ENCODE data around the gene KRTAP10-4. TPM values are rescaled to one million over a fixed set of nuclear protein-coding genes. Genes with fewer than 3 reads are reported as not detected.
A peak's percentile ranks its signal among the peaks of the same experiment; 100 is the strongest.

The KRTAP10-4 gene
- total and polyA plus RNA-seq, 10 donors: not detected

DNA sequence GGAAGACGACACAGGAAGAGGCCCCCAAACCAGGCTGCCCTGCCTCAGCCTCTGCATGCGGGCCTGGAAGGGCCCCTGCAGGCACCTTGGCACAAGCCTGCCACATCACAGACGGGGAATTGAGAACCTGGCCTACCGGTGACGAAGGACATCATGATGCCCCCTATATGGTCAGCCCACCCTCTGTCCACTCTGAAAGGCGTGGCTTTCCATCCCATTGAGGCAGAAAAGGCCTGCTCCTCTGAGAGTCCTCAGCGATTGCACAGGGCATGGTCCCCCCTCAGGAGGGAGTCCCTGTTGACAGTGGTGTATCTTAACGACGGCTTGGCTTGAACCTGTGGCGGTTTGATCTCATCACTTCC, 44.9 kb upstream of the KRTAP10-4 start:
- intact Hi-C loops (cut with DNase I; ENCODE audit: low total_unique reads): no loop called here
- Histone ChIP-seq H3K27ac (no peak overlapping the region), H3K4me1 (no peaks in the 10 kb centered on the region), H3K9me3 (no peaks in the 10 kb centered on the region), H3K27me3 (replicated peaks in 1 of 7) (peaks cover 0 to 40% (median 0%) of the 10 kb centered on the region in 7 donors), H3K36me3 (no peaks in the 10 kb centered on the region), H3K4me3 (no peak overlapping the region)
- WGBS, 5 donors: 85 to 90% (median 86%) methylated on average over 5 to 10 of the region's 10 CpGs
- TF ChIP-seq POLR2AphosphoS5 (IDR thresholded peaks at IDR 0.05) (no peak), POLR2A (IDR thresholded peaks at IDR 0.05) (no peak)
- TF ChIP-seq, protein P1, sequence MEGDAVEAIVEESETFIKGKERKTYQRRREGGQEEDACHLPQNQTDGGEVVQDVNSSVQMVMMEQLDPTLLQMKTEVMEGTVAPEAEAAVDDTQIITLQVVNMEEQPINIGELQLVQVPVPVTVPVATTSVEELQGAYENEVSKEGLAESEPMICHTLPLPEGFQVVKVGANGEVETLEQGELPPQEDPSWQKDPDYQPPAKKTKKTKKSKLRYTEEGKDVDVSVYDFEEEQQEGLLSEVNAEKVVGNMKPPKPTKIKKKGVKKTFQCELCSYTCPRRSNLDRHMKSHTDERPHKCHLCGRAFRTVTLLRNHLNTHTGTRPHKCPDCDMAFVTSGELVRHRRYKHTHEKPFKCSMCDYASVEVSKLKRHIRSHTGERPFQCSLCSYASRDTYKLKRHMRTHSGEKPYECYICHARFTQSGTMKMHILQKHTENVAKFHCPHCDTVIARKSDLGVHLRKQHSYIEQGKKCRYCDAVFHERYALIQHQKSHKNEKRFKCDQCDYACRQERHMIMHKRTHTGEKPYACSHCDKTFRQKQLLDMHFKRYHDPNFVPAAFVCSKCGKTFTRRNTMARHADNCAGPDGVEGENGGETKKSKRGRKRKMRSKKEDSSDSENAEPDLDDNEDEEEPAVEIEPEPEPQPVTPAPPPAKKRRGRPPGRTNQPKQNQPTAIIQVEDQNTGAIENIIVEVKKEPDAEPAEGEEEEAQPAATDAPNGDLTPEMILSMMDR (IDR thresholded peaks at IDR 0.05 in 8 of 11, conservative IDR thresholded peaks at IDR 0.05 in 3 of 11): no peak
- no peak for DNase-seq

DNA sequence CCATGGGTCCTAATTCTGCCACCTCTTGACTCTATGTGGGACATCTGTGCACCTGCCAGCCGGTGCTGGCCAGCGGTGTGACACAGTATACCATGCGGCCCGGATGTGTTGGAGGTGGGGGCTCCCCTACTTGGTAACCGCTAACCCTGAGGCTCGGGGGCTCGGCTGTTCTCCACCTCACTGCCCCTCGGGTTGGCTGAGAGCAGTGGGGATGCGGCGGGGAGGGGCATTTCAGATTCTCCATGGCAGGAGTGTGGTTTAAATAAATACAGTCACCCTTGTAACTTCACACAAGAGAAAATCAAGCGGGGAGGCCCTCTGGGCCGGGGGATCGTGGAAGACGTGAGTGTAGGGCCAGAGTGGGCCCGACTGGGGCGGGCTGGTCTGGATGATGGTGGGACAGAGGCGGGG, 44.5 kb upstream of the KRTAP10-4 start:
- DNase-seq: no peak
- H3K4me3 ChIP-seq: no peak overlapping the region
- intact Hi-C loops (cut with DNase I; ENCODE audit: low total_unique reads): no loop called here
- H3K4me1 ChIP-seq: no peaks in the 10 kb centered on the region
- H3K27ac ChIP-seq: no peak overlapping the region
- TF ChIP-seq, protein P1 (IDR thresholded peaks at IDR 0.05 in 8 of 11, conservative IDR thresholded peaks at IDR 0.05 in 3 of 11): no peak
- TF ChIP-seq POLR2A (IDR thresholded peaks at IDR 0.05): no peak
- TF ChIP-seq POLR2AphosphoS5 (IDR thresholded peaks at IDR 0.05): no peak
- H3K36me3 ChIP-seq: no peaks in the 10 kb centered on the region
- H3K9me3 ChIP-seq: no peaks in the 10 kb centered on the region
- WGBS, 5 donors: 86 to 94% (median 93%) methylated on average over 17 of the region's 17 CpGs
- peaks cover 0 to 40% (median 0%) of the 10 kb centered on the region in 7 donors for H3K27me3 ChIP-seq (replicated peaks in 1 of 7)

DNA sequence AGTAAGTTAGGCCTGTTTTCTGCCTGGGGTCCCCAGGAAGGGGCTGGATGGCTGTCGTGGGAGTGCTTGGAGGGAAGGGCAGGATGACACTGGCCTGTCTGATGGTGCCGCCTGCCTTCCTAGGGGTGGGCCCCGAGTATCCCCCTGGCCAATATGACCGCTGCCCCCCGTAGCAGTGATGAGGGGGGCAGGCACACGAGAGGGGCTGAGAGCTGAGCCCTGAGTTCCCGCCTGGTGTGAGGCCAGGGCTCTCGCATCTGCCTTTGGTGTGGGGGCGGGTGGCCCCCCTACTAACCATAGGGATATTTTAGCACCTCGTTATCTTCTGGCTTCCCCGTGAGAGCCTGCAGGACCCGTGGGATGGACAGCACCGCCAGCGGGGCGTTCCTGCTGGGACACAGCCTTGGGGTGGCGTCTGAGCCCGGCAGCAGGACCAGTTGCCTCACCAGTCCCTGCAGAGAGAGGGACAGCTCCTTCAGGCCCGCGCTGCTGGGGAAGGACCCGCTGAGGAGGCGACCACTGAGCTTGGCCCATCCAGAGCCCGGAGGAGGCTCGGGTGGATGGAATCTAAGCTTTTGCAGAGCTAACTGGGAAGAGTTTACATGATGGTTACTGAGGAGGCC, 43.9 kb upstream of the KRTAP10-4 start:
- no peaks in the 10 kb centered on the region for H3K9me3 ChIP-seq
- DNase-seq: peak; percentile 66
- intact Hi-C loops (cut with DNase I; ENCODE audit: low total_unique reads): no loop called here
- H3K36me3 ChIP-seq: no peaks in the 10 kb centered on the region
- no peak overlapping the region for H3K27ac ChIP-seq
- TF ChIP-seq POLR2AphosphoS5 (IDR thresholded peaks at IDR 0.05): no peak
- TF ChIP-seq POLR2A (IDR thresholded peaks at IDR 0.05): no peak
- TF ChIP-seq, protein P1 (IDR thresholded peaks at IDR 0.05 in 8 of 11, conservative IDR thresholded peaks at IDR 0.05 in 3 of 11): no peak
- no peaks in the 10 kb centered on the region for H3K4me1 ChIP-seq
- no peak overlapping the region for H3K4me3 ChIP-seq
- H3K27me3 ChIP-seq (replicated peaks in 1 of 7): peaks cover 0 to 40% (median 0%) of the 10 kb centered on the region in 7 donors
- 80 to 84% (median 82%) methylated on average over 17 to 23 of the region's 23 CpGs for WGBS, 5 donors

DNA sequence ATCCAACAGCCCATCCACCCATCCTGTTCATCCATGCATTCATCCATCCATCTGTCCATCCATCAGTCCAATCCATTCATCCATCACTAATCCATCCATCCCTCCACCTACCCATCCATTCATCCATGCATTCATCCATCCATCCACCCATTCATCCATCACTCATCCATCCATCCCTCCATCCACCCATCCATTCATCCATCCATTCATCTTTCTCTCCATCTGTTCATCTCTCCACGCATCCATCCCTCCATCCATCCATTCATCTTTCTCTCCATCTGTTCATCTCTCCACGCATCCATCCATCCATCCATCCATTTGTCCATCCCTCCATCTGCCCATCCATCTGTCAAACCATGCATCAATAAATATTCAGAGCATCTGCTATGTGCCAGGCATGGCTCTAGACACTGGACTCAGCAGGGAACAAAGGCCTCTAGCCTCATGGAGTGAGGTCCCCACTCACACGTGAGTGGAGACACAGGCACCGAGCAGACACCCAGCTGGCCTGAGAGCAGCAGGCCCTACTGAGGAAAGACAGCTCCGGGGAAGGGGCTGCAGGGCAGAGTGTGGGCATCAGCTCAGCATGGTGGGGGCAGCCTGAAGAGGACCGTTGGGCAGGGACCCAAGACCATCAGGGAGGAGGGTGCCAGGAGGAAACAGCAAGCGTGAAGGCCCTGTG, 43.2 kb upstream of the KRTAP10-4 start:
- Histone ChIP-seq H3K36me3 (no peaks in the 10 kb centered on the region), H3K9me3 (no peaks in the 10 kb centered on the region), H3K27me3 (replicated peaks in 1 of 7) (peaks cover 0 to 40% (median 0%) of the 10 kb centered on the region in 7 donors), H3K4me3 (no peak overlapping the region), H3K27ac (no peak overlapping the region), H3K4me1 (no peaks in the 10 kb centered on the region)
- 75 to 87% (median 85%) methylated on average over 6 to 7 of the region's 7 CpGs for WGBS, 5 donors
- no peak for TF ChIP-seq POLR2A (IDR thresholded peaks at IDR 0.05)
- TF ChIP-seq, protein P1 (IDR thresholded peaks at IDR 0.05 in 8 of 11, conservative IDR thresholded peaks at IDR 0.05 in 3 of 11): no peak
- no peak for TF ChIP-seq POLR2AphosphoS5 (IDR thresholded peaks at IDR 0.05)
- DNase-seq: no peak
- intact Hi-C loops (cut with DNase I; ENCODE audit: low total_unique reads): no loop called here

Data from spleen (tissue), 11 donors.